GM21381 (cell line): ENCODE measurements around the gene NPIPB4.
"Not testable (repeated sequence)": the region's sequence is repeated elsewhere in the genome, so short reads cannot be mapped to it uniquely, and the experiment has no call there.

Source experiments
- ATAC-seq: cut with Tn5 transposase; IDR thresholded peaks from one replicate; pipeline ENCODE4 v1.9.1; 2021; ENCODE audit warnings: mild to moderate bottlenecking, moderate library complexity; ENCODE audit not compliant: unreplicated experiment

NPIPB4 gene

GRCh38 chr16:21857656-21858055 lies at the start of gene NPIPB4:
Gene NPIPB4 (minus strand): TSS chr16:21857756. CDS start chr16:21857378, 378 bp downstream.
- not testable (repeated sequence) for ATAC-seq

GRCh38 chr16:21898998-21899397 lies 41.4 kb upstream of the NPIPB4 start:
- ATAC-seq: not testable (repeated sequence)

GRCh38 chr16:21881988-21882387 lies 24.4 kb upstream of the NPIPB4 start:
- ATAC-seq: not testable (repeated sequence)

GRCh38 chr16:21837186-21837585 lies 20.4 kb downstream of the NPIPB4 start:
- ATAC-seq: not testable (repeated sequence)

- ATAC-seq: not testable (repeated sequence)
These were observed 21.2 kb downstream of the NPIPB4 start for GRCh38 chr16:21836334-21836733.

GRCh38 chr16:21835747-21836146 lies 21.8 kb downstream of the NPIPB4 start:
- not testable (repeated sequence) for ATAC-seq

GRCh38 chr16:21834211-21834610 lies 23.3 kb downstream of the NPIPB4 start:
- not testable (repeated sequence) for ATAC-seq

- ATAC-seq: not testable (repeated sequence)
These were observed 27.6 kb downstream of the NPIPB4 start for GRCh38 chr16:21829929-21830328.

GRCh38 chr16:21826067-21826706 lies 31.4 kb downstream of the NPIPB4 start:
- not testable (repeated sequence) for ATAC-seq

- ATAC-seq: not testable (repeated sequence)
These were observed 32.0 kb downstream of the NPIPB4 start for GRCh38 chr16:21825526-21825925.

GRCh38 chr16:21823258-21823657 lies 34.3 kb downstream of the NPIPB4 start:
- ATAC-seq: not testable (repeated sequence)

GRCh38 chr16:21820908-21821465 lies 36.6 kb downstream of the NPIPB4 start:
- not testable (repeated sequence) for ATAC-seq

- ATAC-seq: peak; percentile 95
These were observed 37.3 kb downstream of the NPIPB4 start for GRCh38 chr16:21820028-21820907.

- ATAC-seq: not testable (repeated sequence)
These were observed 37.9 kb downstream of the NPIPB4 start for GRCh38 chr16:21819617-21820016.

GRCh38 chr16:21817012-21817411 lies 40.5 kb downstream of the NPIPB4 start:
- ATAC-seq: not testable (repeated sequence)

- not testable (repeated sequence) for ATAC-seq
These were observed 41.9 kb downstream of the NPIPB4 start for GRCh38 chr16:21815694-21816093.

- not testable (repeated sequence) for ATAC-seq
These were observed 55.2 kb downstream of the NPIPB4 start for GRCh38 chr16:21802375-21802663.

- not testable (repeated sequence) for ATAC-seq
These were observed 55.8 kb downstream of the NPIPB4 start for GRCh38 chr16:21801538-21802374.

- not testable (repeated sequence) for ATAC-seq
These were observed 59.0 kb downstream of the NPIPB4 start for GRCh38 chr16:21798601-21799000.

GRCh38 chr16:21793310-21793709 lies 64.2 kb downstream of the NPIPB4 start:
- ATAC-seq: not testable (repeated sequence)

GRCh38 chr16:21790506-21790905 lies 67.0 kb downstream of the NPIPB4 start:
- not testable (repeated sequence) for ATAC-seq
